Activated CD4-positive, alpha-beta T cell treated with anti-CD3 and anti-CD28 coated beads for 36 hours (primary cell): ENCODE data around the gene CEPT1. TPM values are rescaled to one million over a fixed set of nuclear protein-coding genes. Genes with fewer than 3 reads are reported as not detected.
"Not testable (repeated sequence)": the region's sequence is repeated elsewhere in the genome, so short reads cannot be mapped to it uniquely, and the experiment has no call there.

Experiments
- ATAC-seq: fragments of 200-7000 bp; cut with Tn5 transposase; one replicate; pipeline ENCODE4 v1.10.0; 2021; ENCODE audit warnings: mild to moderate bottlenecking, moderate library complexity
- CTCF ChIA-PET: fragments of 350-600 bp; sonication (Branson Sonifier 250); formaldehyde crosslinking; loops from one replicate; lab custom pipeline; 2021; ENCODE audit warnings: antibody characterized with exemption; lab: Charles Lee
- POLR2A ChIA-PET: fragments of 350-600 bp; sonication (Branson Sonifier 250); formaldehyde crosslinking; loops from one replicate; lab custom pipeline; 2021; ENCODE audit warnings: antibody characterized with exemption, inconsistent platforms; lab: Charles Lee
- DNase-seq: peaks from one replicate; pipeline ENCODE4 v3.0.0-alpha.2; 2020
- H3K27ac Mint-ChIP-seq: one replicate; pipeline ENCODE4 v1.8.0; 2021; ENCODE audit warnings: mixed read lengths
- H3K27me3 Mint-ChIP-seq: one replicate; pipeline ENCODE4 v1.8.0; 2021; ENCODE audit warnings: mixed read lengths
- H3K36me3 Mint-ChIP-seq: one replicate; pipeline ENCODE4 v1.8.0; 2021; ENCODE audit warnings: low read depth, mixed read lengths
- H3K4me1 Mint-ChIP-seq: one replicate; pipeline ENCODE4 v1.8.0; 2021; ENCODE audit warnings: mixed read lengths
- H3K4me3 Mint-ChIP-seq: one replicate; pipeline ENCODE4 v1.8.0; 2021; ENCODE audit warnings: mild to moderate bottlenecking, moderate library complexity, mixed read lengths
- H3K9me3 Mint-ChIP-seq: one replicate; pipeline ENCODE4 v1.8.0; 2021; ENCODE audit warnings: low read depth, mixed read lengths
- intact Hi-C, 2 experiments: fragments of 100-400 bp; cut with DNase I in 1 of 2; cut with micrococcal nuclease in 1 of 2; formaldehyde crosslinking; loops; one replicate each; pipeline versions ENCODE4 v1.14.2 to v1.15.1; 2022 to 2024; cut with DNase I, micrococcal nuclease
- total RNA-seq, 2 experiments: library from RNA; stranded (reverse); gene quantifications; one replicate each; pipeline ENCODE4 v1.2.3, GENCODE V29; 2021

Gene CEPT1
- total RNA-seq, result 10 to 100 TPM; 34.7 to 49.1 TPM

- Mint-ChIP-seq H3K27me3 (no peaks in the 10 kb centered on the region), H3K4me3 (peak within 1 kb of the TSS; percentile 95), H3K36me3 (peaks cover 19% of the 10 kb centered on the region), H3K4me1 (peaks cover 53% of the 10 kb centered on the region), H3K27ac (peak within 1 kb of the TSS; percentile 99), H3K9me3 (no peaks in the 10 kb centered on the region)
- ATAC-seq (peak; percentile 78), DNase-seq (peak; percentile 98)
- CTCF ChIA-PET, result interaction anchor here (1.0 to 1.5 kb wide), 2 partner anchors 26 to 260 kb away, joined by 3 read pairs; no protein-coding TSS in a partner anchor
- intact Hi-C loops, result loop anchor here (1.0 to 10.0 kb wide), 16 partner anchors 42 to 1477 kb away; partner anchors contain the start of genes ATP5PB (in 2 of the 2), DDX20 (in 2 of the 2), WDR77 (in 2 of the 2) and CAPZA1 (in 1 of the 2)
- POLR2A ChIA-PET, result interaction anchor here (1.2 kb wide), 1 partner anchor 76 kb away, joined by 3 read pairs; no protein-coding TSS in a partner anchor
Observed at GRCh38 chr1:111139956-111140679, at the start of gene CEPT1, which contains the start of gene DRAM2. TSS of gene CEPT1 (plus strand) at chr1:111140223. CDS start at chr1:111147715, 7,492 bp downstream. TSS of gene DRAM2 (minus strand) at chr1:111140093. CDS start at chr1:111131554, 8,539 bp downstream.

- H3K4me3 Mint-ChIP-seq, H3K4me1 Mint-ChIP-seq, DNase-seq, H3K36me3 Mint-ChIP-seq, POLR2A ChIA-PET, H3K27me3 Mint-ChIP-seq, CTCF ChIA-PET, intact Hi-C loops, H3K27ac Mint-ChIP-seq, ATAC-seq: not testable (repeated sequence)
- peaks cover 37% of the 10 kb centered on the region for H3K9me3 Mint-ChIP-seq
Observed at GRCh38 chr1:111095421-111095820, 44.6 kb upstream of the CEPT1 start.

- Mint-ChIP-seq H3K27ac (no peak overlapping the region), H3K36me3 (no peaks in the 10 kb centered on the region), H3K27me3 (no peaks in the 10 kb centered on the region), H3K4me1 (no peaks in the 10 kb centered on the region), H3K4me3 (no peak overlapping the region), H3K9me3 (peaks cover 41% of the 10 kb centered on the region)
- DNase-seq (no peak), ATAC-seq (no peak)
- CTCF ChIA-PET, result interaction anchor here (0.6 kb wide), 1 partner anchor 101 kb away, joined by 3 read pairs; no protein-coding TSS in a partner anchor
- POLR2A ChIA-PET, result no interaction called here
- intact Hi-C loops, result no loop called here
Observed at GRCh38 chr1:111097356-111098099, 42.5 kb upstream of the CEPT1 start.

GRCh38 chr1:111099289-111099688, 40.7 kb upstream of the CEPT1 start:
- ATAC-seq (no peak), DNase-seq (no peak)
- H3K27me3 Mint-ChIP-seq, result no peaks in the 10 kb centered on the region
- H3K27ac Mint-ChIP-seq, result no peak overlapping the region
- CTCF ChIA-PET, result no interaction called here
- H3K4me3 Mint-ChIP-seq, result no peak overlapping the region
- no peaks in the 10 kb centered on the region for H3K36me3 Mint-ChIP-seq
- H3K4me1 Mint-ChIP-seq, result no peaks in the 10 kb centered on the region
- intact Hi-C loops, result no loop called here
- peaks cover 34% of the 10 kb centered on the region for H3K9me3 Mint-ChIP-seq
- POLR2A ChIA-PET, result interaction anchor here (0.7 kb wide), 1 partner anchor 19 kb away, joined by 3 read pairs; no protein-coding TSS in a partner anchor

- ATAC-seq (no peak), DNase-seq (no peak)
- Mint-ChIP-seq H3K27me3 (no peaks in the 10 kb centered on the region), H3K9me3 (peaks cover 25% of the 10 kb centered on the region), H3K27ac (no peak overlapping the region), H3K4me1 (no peaks in the 10 kb centered on the region), H3K36me3 (no peaks in the 10 kb centered on the region), H3K4me3 (no peak overlapping the region)
- ChIA-PET CTCF (interaction anchor here (1.1 to 1.3 kb wide), 2 partner anchors 9 to 483 kb away, joined by 3 to 4 read pairs; no protein-coding TSS in a partner anchor), POLR2A (no interaction called here)
- intact Hi-C loops, result no loop called here
Observed at GRCh38 chr1:111101854-111102642, 38.0 kb upstream of the CEPT1 start.

GRCh38 chr1:111104981-111105380, 35.0 kb upstream of the CEPT1 start:
- ChIA-PET POLR2A (no interaction called here), CTCF (interaction anchor here (0.7 kb wide), 1 partner anchor 244 kb away, joined by 5 read pairs; no protein-coding TSS in a partner anchor)
- Mint-ChIP-seq H3K4me3 (no peak overlapping the region), H3K4me1 (no peaks in the 10 kb centered on the region), H3K36me3 (no peaks in the 10 kb centered on the region), H3K9me3 (peaks cover 11% of the 10 kb centered on the region), H3K27ac (no peak overlapping the region), H3K27me3 (no peaks in the 10 kb centered on the region)
- DNase-seq (no peak), ATAC-seq (no peak)
- intact Hi-C loops, result no loop called here

GRCh38 chr1:111110197-111110899, 29.7 kb upstream of the CEPT1 start:
- H3K4me3 Mint-ChIP-seq, result no peak overlapping the region
- no peaks in the 10 kb centered on the region for H3K27me3 Mint-ChIP-seq
- peaks cover 4% of the 10 kb centered on the region for H3K9me3 Mint-ChIP-seq
- POLR2A ChIA-PET, result no interaction called here
- intact Hi-C loops, result no loop called here
- H3K36me3 Mint-ChIP-seq, result peaks cover 7% of the 10 kb centered on the region
- ATAC-seq, result no peak
- no peak for DNase-seq
- CTCF ChIA-PET, result no interaction called here
- H3K4me1 Mint-ChIP-seq, result no peaks in the 10 kb centered on the region
- H3K27ac Mint-ChIP-seq, result no peak overlapping the region

GRCh38 chr1:111116496-111116895, 23.5 kb upstream of the CEPT1 start:
- no peak for DNase-seq
- Mint-ChIP-seq H3K9me3 (no peaks in the 10 kb centered on the region), H3K27me3 (no peaks in the 10 kb centered on the region), H3K4me3 (no peak overlapping the region), H3K36me3 (peaks cover 30% of the 10 kb centered on the region), H3K27ac (no peak overlapping the region), H3K4me1 (no peaks in the 10 kb centered on the region)
- ATAC-seq, result no peak
- ChIA-PET CTCF (no interaction called here), POLR2A (no interaction called here)
- intact Hi-C loops, result no loop called here

- DNase-seq (no peak), ATAC-seq (no peak)
- Mint-ChIP-seq H3K9me3 (no peaks in the 10 kb centered on the region), H3K27ac (no peak overlapping the region), H3K4me3 (no peak overlapping the region), H3K4me1 (peaks cover 27% of the 10 kb centered on the region), H3K27me3 (no peaks in the 10 kb centered on the region), H3K36me3 (peaks cover 46% of the 10 kb centered on the region)
- CTCF ChIA-PET, result no interaction called here
- intact Hi-C loops, result no loop called here
- POLR2A ChIA-PET, result no interaction called here
Observed at GRCh38 chr1:111126354-111126753, 13.7 kb upstream of the CEPT1 start.

- ChIA-PET POLR2A (no interaction called here), CTCF (no interaction called here)
- H3K27ac Mint-ChIP-seq, result peak overlapping the region; percentile 10
- H3K27me3 Mint-ChIP-seq, result no peaks in the 10 kb centered on the region
- intact Hi-C loops, result no loop called here
- no peak overlapping the region for H3K4me3 Mint-ChIP-seq
- H3K9me3 Mint-ChIP-seq, result no peaks in the 10 kb centered on the region
- H3K4me1 Mint-ChIP-seq, result peaks cover 27% of the 10 kb centered on the region
- ATAC-seq (no peak), DNase-seq (no peak)
- peaks cover 43% of the 10 kb centered on the region for H3K36me3 Mint-ChIP-seq
Observed at GRCh38 chr1:111127923-111128643, 11.9 kb upstream of the CEPT1 start.
